ENCODE data around the gene RETREG2.

RETREG2 gene, protein sequence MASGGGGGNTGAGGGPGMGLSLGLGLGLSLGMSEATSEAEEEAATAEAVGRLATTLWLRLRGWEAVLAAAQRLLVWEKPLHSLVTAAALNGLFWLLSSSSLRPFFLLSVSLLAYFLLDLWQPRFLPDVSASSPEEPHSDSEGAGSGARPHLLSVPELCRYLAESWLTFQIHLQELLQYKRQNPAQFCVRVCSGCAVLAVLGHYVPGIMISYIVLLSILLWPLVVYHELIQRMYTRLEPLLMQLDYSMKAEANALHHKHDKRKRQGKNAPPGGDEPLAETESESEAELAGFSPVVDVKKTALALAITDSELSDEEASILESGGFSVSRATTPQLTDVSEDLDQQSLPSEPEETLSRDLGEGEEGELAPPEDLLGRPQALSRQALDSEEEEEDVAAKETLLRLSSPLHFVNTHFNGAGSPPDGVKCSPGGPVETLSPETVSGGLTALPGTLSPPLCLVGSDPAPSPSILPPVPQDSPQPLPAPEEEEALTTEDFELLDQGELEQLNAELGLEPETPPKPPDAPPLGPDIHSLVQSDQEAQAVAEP

DNA sequence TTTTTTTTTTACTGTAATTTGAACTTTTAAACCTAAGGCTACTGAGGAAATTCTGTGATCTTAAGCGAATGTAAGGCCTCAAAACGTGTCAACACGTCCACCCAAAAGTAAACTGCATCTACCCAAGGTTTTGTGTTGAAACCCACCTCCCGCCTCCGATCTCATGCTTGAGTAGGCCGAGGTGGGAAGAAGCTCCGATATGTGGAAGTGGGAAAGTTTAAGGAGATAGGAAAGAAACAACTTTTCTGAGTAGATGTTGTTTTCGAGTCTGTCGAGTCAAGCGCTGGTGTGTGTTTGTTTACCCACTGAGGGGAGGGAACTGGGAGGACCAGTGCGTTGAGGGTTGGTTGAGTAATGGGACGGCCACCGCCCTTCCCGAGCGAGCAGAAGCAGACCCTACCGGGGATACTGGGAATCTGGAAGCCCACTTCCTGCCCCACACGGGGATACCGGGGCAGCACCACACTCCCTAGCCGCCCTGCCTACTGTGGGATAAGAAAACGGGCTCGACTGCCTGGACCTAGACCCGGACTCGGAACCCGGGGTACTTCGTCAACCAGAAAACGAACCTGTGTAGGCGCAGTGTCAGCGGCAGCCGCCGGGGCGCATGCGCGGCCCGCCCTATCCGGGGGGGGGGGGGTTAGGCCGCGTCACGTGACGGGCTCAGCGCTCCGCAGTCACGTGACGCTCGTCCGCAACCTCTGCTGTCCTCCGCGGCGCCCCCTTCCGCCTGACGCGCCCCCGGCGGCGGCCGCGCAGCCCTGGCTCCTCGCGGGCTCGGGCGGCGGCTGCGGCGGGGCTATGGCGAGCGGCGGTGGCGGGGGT lies at the start of gene RETREG2:
TSS of gene RETREG2 (plus strand) at position 724 of the 825 bp plus-strand sequence. CDS start at position 802, 78 bp downstream.
- DNase-seq = peak; percentile 88

DNA sequence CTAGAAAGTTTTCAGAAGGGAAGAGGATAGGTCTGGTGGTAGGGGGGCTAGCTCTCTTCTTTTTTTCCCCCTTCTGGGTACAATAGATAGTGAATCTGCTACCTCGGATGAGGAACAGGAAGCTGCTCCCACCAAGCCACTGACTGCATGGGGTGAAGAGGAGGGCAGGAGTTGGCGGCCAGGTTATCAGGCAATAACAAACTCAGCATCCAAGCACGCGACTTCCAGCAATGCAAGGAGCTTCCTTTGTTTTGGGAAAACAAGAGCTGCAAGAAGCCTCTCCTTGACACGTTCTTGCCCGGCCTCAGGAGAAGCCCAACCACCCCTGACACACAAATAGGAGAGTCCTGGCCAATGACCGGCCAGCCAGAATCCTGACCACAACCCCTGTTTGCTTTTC lies 49.7 kb upstream of the RETREG2 start:
- DNase-seq = no peak

DNA sequence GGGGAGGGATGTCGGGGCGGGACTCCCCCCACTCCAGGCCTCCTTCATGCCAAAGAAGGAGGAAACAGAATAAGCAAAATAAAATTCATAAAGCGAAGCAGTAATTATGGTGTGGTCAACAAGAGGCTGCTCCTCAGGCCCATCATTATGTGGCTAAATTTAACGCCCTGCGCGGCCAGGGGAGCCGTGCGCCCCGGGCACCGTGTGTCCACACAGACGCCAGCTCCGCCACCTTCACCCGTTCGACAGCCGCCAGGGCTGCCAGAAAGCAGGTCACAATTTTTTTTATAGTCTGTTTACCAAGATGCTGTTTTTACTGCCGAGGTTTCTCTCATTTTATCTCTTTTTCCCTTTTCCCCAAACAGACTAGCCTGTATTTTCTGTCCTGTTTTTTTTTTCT lies 48.5 kb upstream of the RETREG2 start:
- DNase-seq = no peak

DNA sequence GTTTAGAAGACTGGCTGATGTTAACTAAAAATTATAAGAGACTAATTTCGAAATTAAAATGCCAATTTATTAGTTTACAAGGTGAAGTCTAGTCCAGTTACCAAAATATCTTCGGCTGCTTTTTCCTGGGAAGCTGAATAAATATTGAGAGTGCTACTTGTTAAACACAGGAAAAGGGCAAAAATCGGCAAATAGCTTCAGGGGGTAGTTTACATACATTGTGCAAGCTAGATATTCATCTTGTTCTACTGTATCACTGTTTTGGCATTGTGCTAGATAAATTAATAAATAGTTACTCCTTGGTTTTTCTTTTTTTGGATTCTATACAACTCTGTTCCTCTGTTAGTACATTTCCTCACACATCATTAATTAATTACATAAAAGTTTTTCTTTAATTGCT lies 46.7 kb upstream of the RETREG2 start:
- DNase-seq = no peak

DNA sequence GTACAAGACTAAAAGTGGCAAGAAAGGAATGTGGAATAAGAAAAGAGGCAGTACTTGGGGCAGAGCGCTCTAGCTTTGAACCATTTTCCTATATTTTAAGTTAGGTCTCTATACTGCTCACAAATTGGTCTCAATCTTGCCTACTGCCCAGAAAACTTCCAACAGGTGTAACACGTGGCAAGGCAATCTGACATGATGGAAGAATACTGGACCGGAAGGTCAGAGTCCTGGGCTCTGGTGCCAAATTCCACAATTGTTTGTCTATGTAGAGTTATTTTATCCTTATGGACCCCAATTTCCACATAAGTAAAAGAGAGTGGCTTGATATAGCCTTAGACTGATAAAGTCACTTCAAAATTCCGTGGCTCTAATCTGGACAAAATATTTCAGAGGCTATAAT lies 46.3 kb upstream of the RETREG2 start:
- DNase-seq = no peak

DNA sequence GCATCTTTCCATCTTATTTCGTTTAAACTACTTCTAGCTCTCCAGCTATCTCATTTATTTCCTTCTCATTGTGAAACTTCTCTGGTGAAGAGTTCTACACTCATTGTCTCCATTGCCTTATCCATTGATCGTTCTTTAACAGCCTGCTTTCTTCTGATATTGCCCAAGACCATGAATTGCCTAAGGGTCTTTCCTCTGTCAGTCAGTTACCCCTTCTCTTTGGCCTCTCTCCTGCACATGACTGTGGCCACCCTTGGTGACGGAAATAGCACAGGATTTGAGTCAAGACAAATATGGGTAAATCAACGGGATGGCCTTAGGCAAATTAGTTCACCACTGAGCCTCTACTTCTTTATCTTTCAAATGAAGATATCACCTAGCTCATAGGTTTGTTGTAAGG lies 44.1 kb upstream of the RETREG2 start:
- no peak for DNase-seq

DNA sequence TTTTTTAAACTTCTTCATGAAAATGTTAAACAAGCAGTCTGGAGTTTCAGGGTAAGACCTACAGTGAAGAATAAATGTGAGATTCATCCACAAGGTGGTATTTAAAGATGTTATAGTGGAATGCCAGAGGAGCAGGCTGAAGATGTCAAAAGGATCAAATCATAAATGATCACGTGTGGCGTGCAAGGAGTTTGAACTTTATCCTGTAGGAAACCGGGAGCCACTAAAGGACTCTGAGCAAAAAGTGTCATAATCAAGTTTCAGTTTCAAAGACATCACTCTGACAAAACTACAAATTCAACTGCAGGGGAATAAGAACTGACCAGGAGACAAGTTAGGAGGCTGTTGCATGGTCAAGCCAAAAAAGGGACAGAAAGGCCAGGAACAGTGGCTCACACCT lies 37.4 kb upstream of the RETREG2 start:
- DNase-seq = no peak

DNA sequence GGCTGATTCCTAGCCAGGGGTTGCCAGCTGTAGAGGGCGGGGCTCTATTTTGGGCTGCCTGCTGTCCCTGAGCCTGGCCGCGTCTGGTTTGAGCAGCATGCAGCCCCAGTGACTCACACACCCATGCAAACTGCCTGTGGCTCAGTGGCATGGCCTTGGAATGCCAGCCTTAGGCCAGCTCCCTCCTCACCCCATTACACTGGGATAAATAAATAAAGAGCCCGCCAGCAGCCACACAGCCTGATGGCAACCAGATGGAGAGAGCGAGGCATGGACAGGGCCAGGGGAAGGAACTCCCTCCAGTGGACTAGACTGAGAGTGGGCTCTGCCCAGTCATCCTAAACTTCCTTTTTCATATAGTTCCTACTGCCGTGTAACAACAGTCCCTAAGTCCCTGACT lies 35.7 kb upstream of the RETREG2 start:
- DNase-seq = no peak

DNA sequence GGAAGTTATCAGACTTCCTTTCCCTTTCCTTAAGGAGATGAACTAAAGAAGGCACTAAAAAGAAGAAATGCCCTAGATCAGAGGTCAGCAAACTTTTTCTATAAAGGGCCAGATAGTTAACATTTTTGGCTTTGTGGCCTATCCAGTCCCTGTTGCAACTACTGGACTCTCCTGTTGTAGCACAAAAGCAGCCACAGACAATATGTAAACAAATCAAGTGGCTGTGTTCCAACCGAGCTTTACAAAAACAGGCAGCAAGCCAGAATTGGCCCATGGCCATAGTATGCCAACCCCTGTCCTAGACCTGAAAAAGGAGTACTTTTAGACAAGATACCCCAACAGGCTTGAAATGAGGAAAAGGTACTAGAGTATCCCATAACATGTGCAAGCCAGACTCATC lies 28.4 kb upstream of the RETREG2 start:
- DNase-seq = peak; percentile 39

DNA sequence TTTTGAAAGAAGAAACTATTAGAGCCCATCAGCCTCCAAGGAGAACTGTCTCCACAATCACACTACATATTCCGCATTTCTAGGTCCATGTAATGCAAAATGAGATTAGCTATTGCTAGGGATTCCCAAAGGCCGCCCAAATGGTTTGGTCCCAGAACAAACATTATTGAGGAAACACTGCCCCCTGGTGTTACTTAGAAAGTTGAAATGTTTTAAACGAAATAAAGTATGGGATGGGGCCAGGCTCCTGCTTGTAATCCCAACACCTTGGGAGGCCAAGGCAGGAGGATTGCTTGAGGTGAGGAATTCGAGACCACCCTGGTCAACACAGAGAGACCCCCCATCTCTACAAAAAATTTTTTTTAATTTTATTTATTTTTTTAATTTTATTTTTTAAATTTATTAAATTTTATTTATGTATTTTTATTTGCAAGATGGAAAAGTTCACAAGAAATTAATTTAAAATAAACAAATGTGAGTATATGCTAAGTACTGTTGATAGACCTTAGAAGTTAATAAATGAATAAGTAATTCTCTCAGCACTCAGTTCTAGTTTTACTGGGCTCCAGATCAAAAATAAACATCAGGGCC lies 22.9 kb upstream of the RETREG2 start:
- peak; percentile 83 for DNase-seq

DNA sequence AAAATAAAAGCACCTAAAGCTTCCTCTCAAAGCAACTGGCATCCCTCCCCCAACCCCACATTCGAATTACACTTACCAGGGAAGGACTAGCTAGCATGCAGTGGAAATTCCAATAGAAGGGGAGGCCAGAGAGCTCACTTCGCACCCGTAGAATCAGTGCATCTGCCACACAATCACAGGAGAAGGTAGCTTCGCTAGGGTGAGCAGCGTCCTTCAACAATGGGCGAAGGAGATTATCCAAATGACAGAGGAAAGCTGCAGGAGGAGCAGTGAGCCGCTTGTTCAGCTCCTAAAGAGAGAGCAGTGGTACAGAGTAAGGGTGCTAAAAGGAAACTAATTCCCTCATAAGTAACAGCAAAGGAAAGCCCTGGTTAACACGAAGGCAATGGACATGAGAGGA lies 20.7 kb upstream of the RETREG2 start:
- DNase-seq = no peak

DNA sequence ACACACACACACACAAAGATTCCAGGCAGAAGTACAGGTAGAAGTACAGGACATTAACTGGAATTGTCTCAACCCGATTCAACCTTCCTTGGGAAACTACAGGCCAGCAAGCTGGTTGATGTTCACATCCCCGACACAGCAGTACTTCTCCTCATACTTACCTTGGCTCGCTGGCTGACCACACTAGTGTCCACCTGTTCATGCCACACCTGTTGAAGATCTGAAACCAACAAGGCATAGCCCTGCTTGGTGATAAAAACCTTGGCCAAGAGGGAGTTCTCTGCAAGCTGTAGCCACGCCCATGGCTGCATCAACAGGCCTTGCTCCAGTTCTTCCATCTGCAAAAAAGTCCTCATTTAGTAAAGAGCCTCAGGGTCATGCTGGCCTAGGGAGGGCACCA lies 20.1 kb upstream of the RETREG2 start:
- DNase-seq = no peak

DNA sequence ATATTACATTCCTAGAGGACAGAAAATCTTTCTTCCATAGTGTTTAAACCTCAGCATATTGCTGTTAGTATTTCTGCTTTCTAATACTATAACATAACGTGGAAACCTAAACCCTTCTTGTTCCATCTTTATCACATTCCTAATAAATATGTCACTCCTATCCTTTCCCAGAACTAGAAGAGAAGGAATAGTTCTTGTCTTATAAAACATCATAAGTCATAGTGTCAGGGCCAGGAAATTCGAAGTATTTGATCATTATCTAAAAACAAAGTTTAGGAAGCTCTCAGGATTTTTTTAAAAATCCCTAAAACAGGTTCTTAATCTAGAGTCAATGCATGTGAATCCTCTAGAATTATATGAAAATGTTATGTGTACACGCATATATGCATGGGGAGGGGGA lies 19.5 kb upstream of the RETREG2 start:
- no peak for DNase-seq

DNA sequence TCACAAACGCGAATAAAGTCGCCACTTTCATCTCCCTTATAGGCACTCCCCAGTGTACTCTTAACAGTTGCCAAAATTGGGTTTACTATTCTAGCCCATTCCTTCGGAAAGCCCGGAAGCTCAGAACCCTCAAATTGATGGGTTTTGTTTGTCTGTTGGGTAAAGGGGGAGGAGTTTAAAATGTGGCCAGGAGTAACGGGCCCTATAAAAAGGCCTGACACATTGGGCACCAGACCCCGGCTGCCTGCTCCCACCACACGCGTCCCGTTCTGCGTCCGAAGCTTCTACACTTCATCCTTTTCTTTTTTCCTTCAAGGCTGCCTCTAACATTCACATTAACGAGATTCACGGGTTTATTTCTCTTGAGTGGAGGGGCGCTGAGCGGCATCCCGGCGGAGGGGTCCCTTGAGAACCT lies 18.3 kb upstream of the RETREG2 start:
- DNase-seq = no peak

DNA sequence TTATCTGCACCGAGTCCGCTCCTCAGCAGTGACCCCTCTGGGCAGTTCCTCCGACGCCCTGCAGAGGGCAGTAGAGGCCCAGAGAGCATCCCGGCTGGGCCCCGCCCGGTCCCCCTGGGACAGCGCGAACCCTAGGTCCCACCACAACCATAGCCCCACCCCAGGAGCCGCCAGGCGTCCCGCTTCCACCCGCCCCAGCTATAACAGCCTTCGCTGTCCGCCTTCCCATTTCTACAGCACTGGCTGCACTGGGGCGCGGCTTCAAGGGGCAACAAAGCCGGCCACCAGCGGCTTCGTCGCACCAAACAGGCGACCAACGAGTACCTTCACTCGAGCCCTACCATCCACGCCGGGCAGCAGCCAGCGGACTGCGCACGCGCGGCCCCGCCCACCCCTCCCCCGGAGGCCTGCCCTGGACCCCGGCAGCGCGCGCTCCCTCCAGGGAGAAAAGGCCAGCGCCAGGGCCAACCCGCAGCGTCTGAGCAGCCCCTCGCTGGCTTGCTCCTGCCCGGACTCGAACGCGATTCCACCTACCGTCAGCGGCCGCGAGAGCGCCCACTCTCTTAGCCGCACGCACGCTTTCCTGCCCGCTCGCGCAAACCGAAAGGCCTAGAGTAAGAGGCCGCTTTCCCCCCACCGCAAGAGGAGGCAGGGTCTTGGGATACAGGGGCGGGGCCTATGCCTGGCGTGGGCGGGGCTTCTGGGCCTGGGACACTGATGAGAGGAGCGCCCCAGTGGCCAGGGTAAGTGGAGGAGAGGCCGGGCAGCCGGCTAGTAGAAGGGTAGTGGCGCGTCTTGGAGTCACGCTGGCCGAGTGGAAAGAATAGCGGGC lies 17.7 kb upstream of the RETREG2 start, which contains the start of gene NHEJ1:
TSS of gene NHEJ1 (minus strand) at position 630 of the 832 bp plus-strand sequence. CDS start 2,453 bp downstream, outside the sequence.
- peak; percentile 87 for DNase-seq

DNA sequence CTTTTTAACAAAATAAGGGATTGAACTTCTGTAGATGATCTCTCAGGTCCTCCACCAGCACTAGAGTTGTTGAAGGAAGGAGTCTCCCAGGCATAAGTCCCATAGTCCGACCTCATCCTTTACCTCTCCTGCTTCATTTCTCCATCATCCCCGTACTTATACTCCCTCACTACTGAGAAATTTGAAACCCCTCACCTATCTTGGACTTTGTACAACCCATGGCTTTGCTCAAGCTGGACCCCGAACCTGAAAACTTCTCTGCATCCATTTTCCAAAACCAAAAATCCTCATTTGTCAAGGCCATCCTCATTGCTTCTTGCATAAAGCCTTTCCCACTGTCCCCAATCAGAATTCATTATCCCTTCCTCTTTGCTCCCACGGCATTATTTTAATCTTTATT lies 17.0 kb upstream of the RETREG2 start:
- DNase-seq = no peak

DNA sequence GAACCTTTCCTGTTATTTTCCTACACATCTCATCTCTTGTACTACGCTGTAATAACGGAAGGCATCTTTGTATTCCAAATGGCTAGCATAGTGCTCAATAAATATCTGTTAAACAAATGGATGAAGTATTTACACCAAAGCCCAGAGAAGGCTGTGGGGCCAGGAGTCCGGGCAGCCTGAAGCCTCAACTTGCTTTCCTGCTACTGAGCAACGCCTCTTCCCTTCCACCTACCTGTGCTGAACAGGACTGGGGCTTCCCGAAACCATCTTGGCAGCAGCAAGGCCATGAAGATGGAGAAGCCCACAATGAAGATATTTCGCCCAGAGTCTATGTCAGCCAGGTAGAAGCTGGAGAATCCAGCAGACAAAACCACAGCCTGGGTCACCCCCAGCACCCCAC lies 14.9 kb upstream of the RETREG2 start:
- DNase-seq = no peak

DNA sequence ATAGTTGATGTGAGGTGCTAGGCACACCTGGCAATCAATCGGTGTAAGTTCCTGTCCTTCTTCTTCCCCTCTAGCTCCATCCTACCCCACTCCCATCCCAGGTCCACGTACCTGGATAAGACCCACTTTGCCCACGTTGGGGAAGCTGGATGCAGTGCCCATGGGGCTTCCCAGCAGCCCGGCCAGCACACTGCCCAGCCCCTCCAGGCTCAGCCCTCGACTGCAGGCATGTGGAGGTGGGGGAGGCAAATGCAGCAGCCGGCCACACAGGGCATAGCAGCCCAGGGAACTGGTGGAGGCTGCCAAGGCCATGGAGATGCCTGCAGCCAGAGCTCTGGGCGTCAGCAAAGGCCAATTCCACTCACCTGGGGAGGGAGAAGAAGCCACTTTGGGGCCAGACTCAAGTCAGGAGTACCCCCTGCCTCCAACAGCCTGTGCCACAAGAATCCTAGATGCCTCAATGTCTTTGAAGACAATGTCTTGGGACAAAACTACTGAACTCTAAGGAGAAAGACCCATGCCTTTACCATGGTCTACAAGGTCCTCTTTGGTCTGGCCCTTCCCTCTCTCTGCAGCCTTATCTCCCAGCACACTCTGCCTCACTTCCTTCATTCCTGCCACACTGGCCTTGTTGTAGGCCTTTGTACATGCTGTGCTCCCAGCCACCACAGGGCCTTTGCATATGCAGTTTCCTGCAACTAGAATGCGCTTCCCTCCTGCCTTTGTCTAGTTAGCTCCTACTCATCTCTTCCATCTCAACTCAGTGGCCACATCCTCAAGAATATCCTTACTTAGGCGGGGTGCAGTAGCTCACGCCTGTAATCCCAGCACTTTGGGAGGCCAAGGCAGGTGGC lies 12.8 kb upstream of the RETREG2 start:
- no peak for DNase-seq

DNA sequence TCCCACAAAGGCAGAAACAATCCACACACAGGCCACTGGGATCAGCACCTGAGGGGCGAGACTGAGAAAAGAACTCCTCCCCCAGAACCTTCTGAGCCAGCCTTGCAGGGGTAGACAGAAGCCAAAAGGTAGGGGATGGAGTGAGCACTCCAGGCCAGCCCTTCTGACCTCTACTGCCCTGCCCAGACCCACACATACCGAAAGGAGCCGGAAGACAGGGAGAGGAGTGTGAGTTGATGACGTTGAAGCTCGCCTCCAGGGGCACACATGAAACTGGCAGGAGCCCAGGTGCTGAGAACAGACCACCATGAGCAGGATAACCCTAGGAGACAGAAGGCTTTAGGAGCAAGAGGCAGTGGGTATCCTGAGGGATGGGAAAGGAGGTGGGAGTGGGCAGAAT lies 10.1 kb upstream of the RETREG2 start:
- DNase-seq = no peak

DNA sequence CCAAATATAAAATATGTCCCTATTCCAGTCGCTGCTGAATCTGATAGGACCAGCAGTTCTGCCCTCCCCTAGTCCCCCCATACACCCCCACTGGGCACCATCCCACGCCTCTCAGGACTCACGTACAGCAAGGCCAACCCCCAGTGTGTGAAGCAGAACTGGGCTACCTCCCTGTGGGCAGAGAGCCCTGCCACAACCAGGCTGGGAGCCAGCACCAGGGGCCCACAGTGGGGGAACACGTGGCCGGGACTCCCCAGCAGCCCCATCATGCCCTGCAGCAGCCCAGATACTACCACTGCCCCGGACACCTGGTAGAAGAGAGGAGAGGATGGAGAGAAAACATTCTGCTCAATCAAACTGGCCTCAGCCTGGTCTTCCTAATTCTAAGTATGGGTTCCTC lies 9.5 kb upstream of the RETREG2 start:
- no peak for DNase-seq

DNA sequence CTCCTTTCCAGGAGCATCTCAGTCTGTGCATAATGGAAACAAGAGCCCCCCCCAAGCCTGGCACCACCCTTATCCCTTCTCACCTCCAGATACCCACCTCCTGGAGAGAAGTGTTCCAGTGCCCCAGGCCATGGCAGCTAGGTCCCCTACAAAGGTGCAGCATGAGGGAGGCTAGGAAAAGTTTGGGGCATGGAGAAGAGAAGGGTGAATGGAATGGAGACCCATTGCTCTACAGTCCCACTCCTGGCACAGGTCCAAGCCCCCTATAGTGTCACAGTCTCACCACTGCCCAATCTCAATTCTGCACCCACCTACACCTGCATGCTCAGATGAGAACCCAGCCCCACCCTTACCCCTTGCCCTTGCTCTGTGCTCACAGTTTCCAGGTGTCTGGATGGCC lies 9.1 kb upstream of the RETREG2 start:
- DNase-seq = no peak

Measured in NCI-H345 (cell line).